HCT116 (cell line): ENCODE data around the gene ABL1. TPM values are rescaled to one million over a fixed set of nuclear protein-coding genes. Genes with fewer than 3 reads are reported as not detected.

Experiments
- ATAC-seq: fragments of 200-7000 bp; cut with Tn5 transposase; 2 replicates; pipeline ENCODE4 v1.9.1; 2020; ENCODE audit warnings: mild to moderate bottlenecking, moderate library complexity
- BruUV-seq: library from RNA; stranded (reverse); fragments of 400-500 nt; replicated peaks from 2 replicates; lab custom pipeline; 2021; lab: Mats Ljungman, UMichigan
- CTCF ChIA-PET: fragments of 300-600 bp; sonication (Branson Sonifier 250); formaldehyde crosslinking; loops from one replicate; lab custom pipeline; 2021; ENCODE audit warnings: antibody characterized with exemption; lab: Charles Lee
- POLR2A ChIA-PET: fragments of 300-600, 350-600 bp; sonication (Branson Sonifier 250); formaldehyde crosslinking; loops from one replicate; lab custom pipeline; 2021; ENCODE audit warnings: antibody characterized with exemption; lab: Charles Lee
- RAD21 ChIA-PET, 2 experiments: fragments of 300-600 bp; sonication (Branson Sonifier 250); formaldehyde crosslinking; loops; one replicate each; lab custom pipeline; 2023; ENCODE audit warnings: low total read pairs in 2 of 2; ENCODE audit not compliant: uncharacterized antibody in 2 of 2, unreplicated experiment in 2 of 2, low non-redundant PET in 1 of 2; lab: Charles Lee
- DNase-seq: peaks from one replicate; pipeline ENCODE4 v3.0.0-alpha.2; 2010; ENCODE audit warnings: low read depth, low spot score
- H2AFZ ChIP-seq: fragments of 200-600 bp; shearing (Covaris generic), sonication (generic); 2 replicates; pipeline ENCODE4 v1.6.1; 2017; ENCODE audit warnings: low read depth, mixed run types, mixed read lengths, antibody characterized with exemption, low read length; ENCODE audit not compliant: poor library complexity, severe bottlenecking
- H3K27ac ChIP-seq: 2 replicates; pipeline ENCODE4 v1.5.1; 2012; ENCODE audit warnings: low read depth, low read length
- H3K27me3 ChIP-seq: fragments of 200-600 bp; sonication (generic); 2 replicates; pipeline ENCODE4 v1.6.1; 2016; ENCODE audit warnings: mixed run types, low read length, mixed read lengths; ENCODE audit not compliant: insufficient read depth
- H3K36me3 ChIP-seq, 2 experiments: fragments of 200-500 bp in 1 of 2; fragments of 200-600 bp in 1 of 2; sonication (Bioruptor generic) in 1 of 2; sonication (generic) in 1 of 2; 2 replicates each; pipeline versions ENCODE4 v1.5.1 to v1.6.1; 2014 to 2016; ENCODE audit warnings: low read length in 2 of 2, inconsistent platforms in 1 of 2, mixed read lengths in 1 of 2, mixed run types in 1 of 2; ENCODE audit not compliant: insufficient read depth in 2 of 2, control insufficient read depth in 1 of 2
- H3K4me1 ChIP-seq, 2 experiments: fragments of 200-600 bp in 1 of 2; sonication (generic) in 1 of 2; 2 replicates each; pipeline versions ENCODE4 v1.5.1 to v1.6.1; 2012 to 2017; ENCODE audit warnings: low read length in 2 of 2, inconsistent platforms in 1 of 2, mild to moderate bottlenecking in 1 of 2, mixed read lengths in 1 of 2, mixed run types in 1 of 2, moderate library complexity in 1 of 2; ENCODE audit not compliant: insufficient read depth in 2 of 2, control insufficient read depth in 1 of 2
- H3K4me2 ChIP-seq: fragments of 200-600 bp; sonication (generic); 2 replicates; pipeline ENCODE4 v1.6.1; 2017; ENCODE audit warnings: mixed run types, low read length, mixed read lengths
- H3K4me3 ChIP-seq, 2 experiments: fragments of 200-600 bp in 1 of 2; sonication (generic) in 1 of 2; replicated peaks in 1 of 2; 2 replicates each; pipeline ENCODE4 v1.5.1; 2011 to 2016; ENCODE audit warnings: low read length in 2 of 2, control low read depth in 1 of 2, low read depth in 1 of 2, mild to moderate bottlenecking in 1 of 2, mixed read lengths in 1 of 2, mixed run types in 1 of 2
- H3K79me2 ChIP-seq: fragments of 200-600 bp; sonication (generic); 2 replicates; pipeline ENCODE4 v1.6.1; 2017; ENCODE audit warnings: mild to moderate bottlenecking, mixed run types, low read length, moderate library complexity, mixed read lengths; ENCODE audit not compliant: insufficient read depth
- H3K9ac ChIP-seq: fragments of 200-600 bp; sonication (generic); 2 replicates; pipeline ENCODE4 v1.6.1; 2016; ENCODE audit warnings: low read length, mixed read lengths
- H3K9me2 ChIP-seq: fragments of 200-600 bp; sonication (generic), shearing (Covaris generic); 2 replicates; pipeline ENCODE4 v1.6.1; 2017; ENCODE audit warnings: mixed run types, mild to moderate bottlenecking, moderate library complexity; ENCODE audit not compliant: insufficient read depth
- H3K9me3 ChIP-seq, 2 experiments: fragments of 200-500 bp in 1 of 2; fragments of 200-600 bp in 1 of 2; sonication (Bioruptor generic) in 1 of 2; sonication (generic) in 1 of 2; 2 replicates each; pipeline ENCODE4 v1.6.1; 2014 to 2017; ENCODE audit warnings: low read length in 2 of 2, mixed read lengths in 2 of 2, inconsistent platforms in 1 of 2, low read depth in 1 of 2, mild to moderate bottlenecking in 1 of 2, mixed run types in 1 of 2, moderate library complexity in 1 of 2; ENCODE audit not compliant: control insufficient read depth in 1 of 2, insufficient read depth in 1 of 2
- H4K20me1 ChIP-seq: fragments of 200-600 bp; sonication (generic), shearing (Covaris generic); 2 replicates; pipeline ENCODE4 v1.6.1; 2017; ENCODE audit warnings: mixed run types, mild to moderate bottlenecking, moderate library complexity; ENCODE audit not compliant: insufficient read depth
- CBX3 ChIP-seq: IDR thresholded peaks from 2 replicates; pipeline ENCODE4 v1.6.1; 2012; ENCODE audit warnings: low read depth
- CEBPB ChIP-seq: IDR thresholded peaks from 2 replicates; pipeline ENCODE4 v1.6.1; 2012; ENCODE audit warnings: low read depth
- EGR1 ChIP-seq: IDR thresholded peaks from 2 replicates; pipeline ENCODE4 v1.6.1; 2012; ENCODE audit warnings: low read depth
- ELF1 ChIP-seq: IDR thresholded peaks from 2 replicates; pipeline ENCODE4 v1.6.1; 2012; ENCODE audit warnings: low read depth, borderline replicate concordance
- FOSL1 ChIP-seq: IDR thresholded peaks from 2 replicates; pipeline ENCODE4 v1.6.1; 2012; ENCODE audit warnings: low read depth
- RAD21 ChIP-seq: IDR thresholded peaks from 2 replicates; pipeline ENCODE4 v1.6.1; 2012; ENCODE audit warnings: low read depth, mild to moderate bottlenecking
- SP1 ChIP-seq: IDR thresholded peaks from 2 replicates; pipeline ENCODE4 v1.6.1; 2012; ENCODE audit warnings: low read depth
- TCF7L2 ChIP-seq: IDR thresholded peaks from 2 replicates; pipeline ENCODE4 v1.7.0; 2011; ENCODE audit warnings: borderline replicate concordance, inconsistent platforms; ENCODE audit not compliant: insufficient read depth, insufficient read length; ENCODE audit errors: extremely low read depth
- ZNF274 ChIP-seq: fragments of 200-500 bp; sonication (Bioruptor generic); IDR thresholded peaks from 2 replicates; pipeline ENCODE4 v1.6.1; 2014; ENCODE audit warnings: mild to moderate bottlenecking, low read depth, low read length, inconsistent platforms
- intact Hi-C: fragments of 100-400 bp; cut with micrococcal nuclease; formaldehyde crosslinking; loops from 2 replicates; pipeline ENCODE4 v1.10.0; 2022
- total RNA-seq: library from RNA; stranded (reverse); gene quantifications from one replicate; pipeline ENCODE4 v1.2.1, GENCODE V29; 2021; ENCODE audit not compliant: unreplicated experiment
- TF ChIP-seq, protein P1 (sequence below): IDR thresholded peaks from 2 replicates; pipeline ENCODE4 v1.6.1; 2012
- TF ChIP-seq, protein P2 (sequence below): IDR thresholded peaks from 2 replicates; pipeline ENCODE4 v1.6.1; 2012
- TF ChIP-seq, protein P3 (sequence below), 3 experiments: fragments of 200-600 bp in 1 of 3; sonication (generic) in 1 of 3; IDR thresholded peaks in 2 of 3; conservative IDR thresholded peaks in 1 of 3; 2 replicates each; pipeline ENCODE4 v1.5.1; 2012 to 2017; ENCODE audit warnings: low read depth in 2 of 3, low read length in 2 of 3, antibody characterized with exemption in 1 of 3, borderline replicate concordance in 1 of 3, control low read depth in 1 of 3, mild to moderate bottlenecking in 1 of 3, mixed read lengths in 1 of 3, mixed run types in 1 of 3, moderate library complexity in 1 of 3; ENCODE audit not compliant: insufficient read depth in 1 of 3

ABL1 gene
- total RNA-seq, 1 experiment from 2014 or later, result 54.7 TPM

DNA sequence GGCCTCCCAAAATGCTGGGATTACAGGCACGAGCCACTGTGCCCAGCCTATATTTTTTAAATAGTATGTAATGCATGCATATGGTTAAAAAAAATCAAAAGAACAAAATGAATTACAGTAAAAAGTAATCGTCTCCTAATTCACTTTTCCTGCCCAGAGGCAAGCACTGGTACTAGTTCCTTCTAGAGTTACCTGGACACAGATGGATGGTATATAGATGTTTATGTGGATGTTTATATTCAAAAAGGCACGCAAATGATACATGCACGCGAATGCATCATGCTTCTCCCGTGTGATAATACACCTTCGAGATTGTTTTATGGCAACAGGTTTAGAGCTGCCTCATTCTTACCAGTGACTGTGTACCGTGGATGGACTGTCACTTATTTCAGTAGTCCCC lies 21.4 kb downstream of the ABL1 start:
- Histone ChIP-seq H3K36me3 (peaks cover 3 to 18% of the 10 kb centered on the region in 2 experiments), H3K4me2 (no peak overlapping the region)
- RAD21 ChIA-PET, result no interaction called here
- no peak for TF ChIP-seq TCF7L2
- TF ChIP-seq SP1, result no peak
- no peak for TF ChIP-seq FOSL1
- no peak for TF ChIP-seq ZNF274
- TF ChIP-seq, protein P1, sequence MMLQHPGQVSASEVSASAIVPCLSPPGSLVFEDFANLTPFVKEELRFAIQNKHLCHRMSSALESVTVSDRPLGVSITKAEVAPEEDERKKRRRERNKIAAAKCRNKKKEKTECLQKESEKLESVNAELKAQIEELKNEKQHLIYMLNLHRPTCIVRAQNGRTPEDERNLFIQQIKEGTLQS, result no peak
- TF ChIP-seq EGR1, result no peak
- TF ChIP-seq ELF1, result no peak
- TF ChIP-seq, all 23 proteins: peak for 0
- H3K9ac ChIP-seq, result no peak overlapping the region
- H3K27ac ChIP-seq, result no peak overlapping the region
- no peaks in the 10 kb centered on the region for H3K9me2 ChIP-seq
- no peaks in the 10 kb centered on the region for H4K20me1 ChIP-seq
- H3K4me1 ChIP-seq, result peaks cover 3 to 23% of the 10 kb centered on the region in 2 experiments; a peak in 3 of 4 replicates
- no TSS peak for BruUV-seq
- intact Hi-C loops, result no loop called here
- no peaks in the 10 kb centered on the region for H3K27me3 ChIP-seq
- H2AFZ ChIP-seq, result no peak overlapping the region
- CTCF ChIA-PET, result interaction anchor here (1.0 kb wide), 1 partner anchor 155 kb away, joined by 3 read pairs; no protein-coding TSS in a partner anchor
- H3K4me3 ChIP-seq, result no peak overlapping the region
- H3K9me3 ChIP-seq, result no peaks in the 10 kb centered on the region
- no peak for DNase-seq
- no peak for ATAC-seq
- H3K79me2 ChIP-seq, result peaks cover 22% of the 10 kb centered on the region
- POLR2A ChIA-PET, result no interaction called here

DNA sequence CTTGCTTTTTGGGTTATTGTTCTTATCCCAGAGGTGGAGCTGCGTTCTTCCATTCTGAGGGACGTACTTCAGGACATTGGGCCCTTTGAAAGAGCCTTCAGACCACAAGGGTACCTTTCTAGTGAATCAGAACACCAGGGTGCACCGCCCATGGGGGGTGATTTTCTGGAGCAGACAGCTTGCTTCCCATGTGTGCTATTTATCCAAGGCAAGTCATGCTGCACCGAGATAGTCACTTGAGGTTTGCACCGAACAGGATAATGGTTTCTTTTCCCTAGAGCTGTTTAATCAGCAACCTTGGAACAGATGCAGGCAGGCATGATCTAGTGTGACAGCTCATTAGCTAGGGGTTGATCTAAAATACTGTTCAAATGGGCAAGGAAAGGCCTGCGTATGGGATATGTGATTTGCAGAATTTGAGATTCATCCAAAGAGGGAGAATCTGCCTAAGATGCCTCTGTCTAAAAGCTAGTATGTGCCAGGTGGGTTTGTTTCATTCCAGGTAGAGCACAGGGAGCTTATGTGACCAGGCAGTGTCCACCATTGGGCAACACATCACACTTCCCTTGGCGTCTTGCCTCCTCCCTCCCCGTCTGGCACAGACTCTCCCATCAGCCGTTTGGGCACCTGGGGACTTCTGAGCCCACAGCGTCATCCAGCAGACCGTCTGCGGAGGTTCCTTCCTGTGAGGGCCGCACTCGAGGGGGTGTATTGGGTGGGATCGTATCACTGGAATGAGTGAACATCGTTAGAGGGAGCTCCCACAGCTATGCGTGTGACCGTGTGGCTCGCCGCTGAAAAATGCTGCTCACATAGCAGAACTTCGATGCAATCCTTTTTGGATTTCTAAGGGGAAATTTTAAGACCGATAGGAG lies 23.0 kb downstream of the ABL1 start:
- CTCF ChIA-PET, result interaction anchor here (0.8 to 1.9 kb wide), 5 partner anchors 8 to 174 kb away, joined by 3 to 11 read pairs (median 3); no protein-coding TSS in a partner anchor
- POLR2A ChIA-PET, result no interaction called here
- DNase-seq, result no peak
- Histone ChIP-seq H3K36me3 (peaks cover 3 to 18% of the 10 kb centered on the region in 2 experiments), H3K4me1 (peaks cover 3 to 23% of the 10 kb centered on the region in 2 experiments; a peak in 3 of 4 replicates), H2AFZ (no peak overlapping the region), H4K20me1 (no peaks in the 10 kb centered on the region), H3K9ac (no peak overlapping the region), H3K27ac (no peak overlapping the region), H3K27me3 (no peaks in the 10 kb centered on the region), H3K4me3 (no peak overlapping the region), H3K9me2 (no peaks in the 10 kb centered on the region), H3K4me2 (peak overlapping the region; percentile 8; the same call in 1 of the 2 replicates), H3K9me3 (no peaks in the 10 kb centered on the region), H3K79me2 (peaks cover 18% of the 10 kb centered on the region; the same call in 1 of the 2 replicates)
- no peak for ATAC-seq
- intact Hi-C loops, result no loop called here
- BruUV-seq, result no TSS peak
- RAD21 ChIA-PET, result no interaction called here
- TF ChIP-seq RAD21 (no peak), ZNF274 (no peak), CEBPB (no peak), EGR1 (no peak), ELF1 (no peak), TCF7L2 (no peak), CBX3 (no peak), SP1 (no peak)
- TF ChIP-seq, protein P2, sequence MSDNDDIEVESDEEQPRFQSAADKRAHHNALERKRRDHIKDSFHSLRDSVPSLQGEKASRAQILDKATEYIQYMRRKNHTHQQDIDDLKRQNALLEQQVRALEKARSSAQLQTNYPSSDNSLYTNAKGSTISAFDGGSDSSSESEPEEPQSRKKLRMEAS, result no peak
- TF ChIP-seq, protein P3, sequence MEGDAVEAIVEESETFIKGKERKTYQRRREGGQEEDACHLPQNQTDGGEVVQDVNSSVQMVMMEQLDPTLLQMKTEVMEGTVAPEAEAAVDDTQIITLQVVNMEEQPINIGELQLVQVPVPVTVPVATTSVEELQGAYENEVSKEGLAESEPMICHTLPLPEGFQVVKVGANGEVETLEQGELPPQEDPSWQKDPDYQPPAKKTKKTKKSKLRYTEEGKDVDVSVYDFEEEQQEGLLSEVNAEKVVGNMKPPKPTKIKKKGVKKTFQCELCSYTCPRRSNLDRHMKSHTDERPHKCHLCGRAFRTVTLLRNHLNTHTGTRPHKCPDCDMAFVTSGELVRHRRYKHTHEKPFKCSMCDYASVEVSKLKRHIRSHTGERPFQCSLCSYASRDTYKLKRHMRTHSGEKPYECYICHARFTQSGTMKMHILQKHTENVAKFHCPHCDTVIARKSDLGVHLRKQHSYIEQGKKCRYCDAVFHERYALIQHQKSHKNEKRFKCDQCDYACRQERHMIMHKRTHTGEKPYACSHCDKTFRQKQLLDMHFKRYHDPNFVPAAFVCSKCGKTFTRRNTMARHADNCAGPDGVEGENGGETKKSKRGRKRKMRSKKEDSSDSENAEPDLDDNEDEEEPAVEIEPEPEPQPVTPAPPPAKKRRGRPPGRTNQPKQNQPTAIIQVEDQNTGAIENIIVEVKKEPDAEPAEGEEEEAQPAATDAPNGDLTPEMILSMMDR (IDR thresholded peaks at IDR 0.05 in 2 of 3, conservative IDR thresholded peaks at IDR 0.05 in 1 of 3; ENCODE audit: borderline replicate concordance in 1 of 3, insufficient read depth in 1 of 3, low read depth in 2 of 3, low read length in 2 of 3), result no peak
- TF ChIP-seq, protein P1, result no peak
